ENCODE results near the gene SLC24A3.

Gene SLC24A3

GRCh38 chr20:19692100-19692499 lies 479.7 kb downstream of the SLC24A3 start:
- DNase-seq = peak; percentile 36

- peak; percentile 32 for DNase-seq
These were observed 480.3 kb downstream of the SLC24A3 start for GRCh38 chr20:19692685-19693119.

- DNase-seq = no peak
These were observed 481.1 kb downstream of the SLC24A3 start for GRCh38 chr20:19693508-19693907.

- DNase-seq = peak; percentile 34
These were observed 482.6 kb downstream of the SLC24A3 start for GRCh38 chr20:19695081-19695480.

GRCh38 chr20:19696620-19697019 lies 484.2 kb downstream of the SLC24A3 start:
- no peak for DNase-seq

GRCh38 chr20:19697415-19697814 lies 485.0 kb downstream of the SLC24A3 start:
- no peak for DNase-seq

GRCh38 chr20:19699180-19699971 lies 486.9 kb downstream of the SLC24A3 start:
- DNase-seq = peak; percentile 86

GRCh38 chr20:19701429-19701828 lies 489.0 kb downstream of the SLC24A3 start:
- no peak for DNase-seq

GRCh38 chr20:19706463-19706862 lies 494.0 kb downstream of the SLC24A3 start:
- no peak for DNase-seq

GRCh38 chr20:19709635-19710335 lies 497.3 kb downstream of the SLC24A3 start:
- no peak for DNase-seq

- DNase-seq = no peak
These were observed 498.1 kb downstream of the SLC24A3 start for GRCh38 chr20:19710336-19711120.

GRCh38 chr20:19711126-19711525 lies 498.7 kb downstream of the SLC24A3 start:
- DNase-seq = no peak

GRCh38 chr20:19712721-19713260 lies 500.3 kb downstream of the SLC24A3 start:
- no peak for DNase-seq

GRCh38 chr20:19713822-19714578 lies 501.6 kb downstream of the SLC24A3 start:
- DNase-seq = no peak

GRCh38 chr20:19714579-19714840 lies 502.1 kb downstream of the SLC24A3 start:
- no peak for DNase-seq

GRCh38 chr20:19715986-19716385 lies 503.5 kb downstream of the SLC24A3 start:
- no peak for DNase-seq

- DNase-seq = no peak
These were observed 506.4 kb downstream of the SLC24A3 start for GRCh38 chr20:19718880-19719279.

GRCh38 chr20:19720991-19721390 lies 508.5 kb downstream of the SLC24A3 start:
- no peak for DNase-seq

GRCh38 chr20:19723051-19723450 lies 510.6 kb downstream of the SLC24A3 start:
- DNase-seq = no peak

GRCh38 chr20:19723813-19724430 lies 511.5 kb downstream of the SLC24A3 start:
- DNase-seq = no peak

- no peak for DNase-seq
These were observed 512.9 kb downstream of the SLC24A3 start for GRCh38 chr20:19725373-19725772.
